SK-N-SH treated with all-trans-retinoic acid at 6 μM for 48 hours (cell line): ENCODE data around the gene HELZ.

Source experiments
- ATAC-seq: fragments of 200-7000 bp; cut with Tn5 transposase; 3 replicates; pipeline ENCODE4 v1.9.1; 2020; ENCODE audit warnings: mild to moderate bottlenecking, moderate library complexity
- ARNTL ChIP-seq: fragments of 450-650 bp; formaldehyde crosslinking; IDR thresholded peaks from 2 replicates; pipeline ENCODE4 v1.5.0; 2020; ENCODE audit warnings: low read depth, mild to moderate bottlenecking, moderate library complexity, borderline replicate concordance
- CSDC2 ChIP-seq: fragments of 250-450 bp; sonication (Bioruptor Pico); IDR thresholded peaks from 2 replicates; pipeline ENCODE4 v1.5.0; 2020; ENCODE audit warnings: mild to moderate bottlenecking, moderate library complexity
- CSRNP3 ChIP-seq: fragments of 250-450 bp; sonication (Bioruptor Pico); IDR thresholded peaks from 2 replicates; pipeline ENCODE4 v1.5.1; 2021; ENCODE audit warnings: mild to moderate bottlenecking, moderate library complexity
- ESRRG ChIP-seq: fragments of 250-450 bp; sonication (Bioruptor Pico); IDR thresholded peaks from 2 replicates; pipeline ENCODE4 v1.6.1; 2021; ENCODE audit warnings: mild to moderate bottlenecking
- GLIS3 ChIP-seq: fragments of 250-450 bp; sonication (Bioruptor Pico); IDR thresholded peaks from 2 replicates; pipeline ENCODE4 v1.5.0; 2020; ENCODE audit warnings: mild to moderate bottlenecking, moderate library complexity
- ISL1 ChIP-seq: fragments of 250-450 bp; sonication (Bioruptor Pico); IDR thresholded peaks from 2 replicates; pipeline ENCODE4 v2.1.2; 2022; ENCODE audit warnings: mild to moderate bottlenecking, moderate library complexity
- PATZ1 ChIP-seq: fragments of 250-450 bp; sonication (Bioruptor Pico); IDR thresholded peaks from 2 replicates; pipeline ENCODE4 v1.8.0; 2020; ENCODE audit warnings: mild to moderate bottlenecking, moderate library complexity, borderline replicate concordance
- POU6F1 ChIP-seq: fragments of 250-450 bp; sonication (Bioruptor Pico); IDR thresholded peaks from 2 replicates; pipeline ENCODE4 v1.8.0; 2021; ENCODE audit warnings: low read depth, mild to moderate bottlenecking, moderate library complexity, borderline replicate concordance
- PPARA ChIP-seq: fragments of 250-450 bp; sonication (Bioruptor Pico); IDR thresholded peaks from 2 replicates; pipeline ENCODE4 v1.5.0; 2020; ENCODE audit warnings: mild to moderate bottlenecking, borderline replicate concordance
- SNAI2 ChIP-seq: fragments of 250-450 bp; sonication (Bioruptor Pico); IDR thresholded peaks from 2 replicates; pipeline ENCODE4 v1.5.0; 2020; ENCODE audit warnings: mild to moderate bottlenecking, moderate library complexity
- TOX ChIP-seq: fragments of 250-450 bp; sonication (Bioruptor Pico); IDR thresholded peaks from 2 replicates; pipeline ENCODE4 v1.8.0; 2021; ENCODE audit warnings: mild to moderate bottlenecking, moderate library complexity, borderline replicate concordance
- TSHZ2 ChIP-seq: fragments of 250-450 bp; sonication (Bioruptor Pico); IDR thresholded peaks from 2 replicates; pipeline ENCODE4 v1.5.0; 2020; ENCODE audit warnings: mild to moderate bottlenecking, moderate library complexity
- ZFP30 ChIP-seq: fragments of 450-650 bp; formaldehyde crosslinking; IDR thresholded peaks from 2 replicates; pipeline ENCODE4 v1.5.0; 2022; ENCODE audit warnings: mild to moderate bottlenecking, moderate library complexity
- ZNF565 ChIP-seq: fragments of 450-650 bp; formaldehyde crosslinking; conservative IDR thresholded peaks from 2 replicates; pipeline ENCODE4 v1.5.0; 2020; ENCODE audit warnings: low read depth, mild to moderate bottlenecking, moderate library complexity
- ZNF70 ChIP-seq: fragments of 450-650 bp; formaldehyde crosslinking; IDR thresholded peaks from 2 replicates; pipeline ENCODE4 v1.5.0; 2020; ENCODE audit warnings: mild to moderate bottlenecking, moderate library complexity
- ZNF8 ChIP-seq: fragments of 450-650 bp; formaldehyde crosslinking; IDR thresholded peaks from 2 replicates; pipeline ENCODE4 v1.5.0; 2020; ENCODE audit warnings: mild to moderate bottlenecking, moderate library complexity

HELZ gene

GRCh38 chr17:67054011-67054591, 190.9 kb downstream of the HELZ start:
- no peak for ATAC-seq
- TF ChIP-seq ZNF70 (CRISPR knock-in tag), result no peak
- TF ChIP-seq ISL1, result no peak
- no peak for TF ChIP-seq ESRRG (CRISPR knock-in tag)
- TF ChIP-seq SNAI2 (CRISPR knock-in tag), result no peak
- no peak for TF ChIP-seq POU6F1
- no peak for TF ChIP-seq ZFP30 (CRISPR knock-in tag)
- TF ChIP-seq, all 23 proteins: peak for 0

GRCh38 chr17:67053438-67054000, 191.5 kb downstream of the HELZ start:
- no peak for TF ChIP-seq ARNTL
- ATAC-seq, result no peak

- TF ChIP-seq CSRNP3 (no peak), CSDC2 (CRISPR knock-in tag) (no peak), PATZ1 (CRISPR knock-in tag) (no peak), ZNF8 (CRISPR knock-in tag) (no peak), ARNTL (no peak), ISL1 (no peak), ZNF565 (CRISPR knock-in tag) (no peak), PPARA (CRISPR knock-in tag) (no peak), SNAI2 (CRISPR knock-in tag) (no peak), TOX (no peak), TSHZ2 (CRISPR knock-in tag) (no peak)
- ATAC-seq, result no peak
Observed at GRCh38 chr17:67052720-67053437, 192.1 kb downstream of the HELZ start.

GRCh38 chr17:67051837-67052236, 193.2 kb downstream of the HELZ start:
- TF ChIP-seq ZNF70 (CRISPR knock-in tag) (no peak), CSRNP3 (no peak), ZFP30 (CRISPR knock-in tag) (no peak), GLIS3 (CRISPR knock-in tag) (no peak), PPARA (CRISPR knock-in tag) (no peak), TOX (no peak), ARNTL (no peak)
- TF ChIP-seq, all 23 proteins: peak for 0
- no peak for ATAC-seq
